K562 (cell line): ENCODE results near the gene ERLEC1. TPM values are rescaled to one million over a fixed set of nuclear protein-coding genes. Genes with fewer than 3 reads are reported as not detected.

Source experiments
- MAZ ChIP-seq, 2 experiments: fragments of 450-650 bp in 1 of 2; sonication (generic) in 1 of 2; formaldehyde crosslinking; IDR thresholded peaks in 1 of 2; conservative IDR thresholded peaks in 1 of 2; 2 replicates each; pipeline versions ENCODE4 v1.4.0 to v1.5.0; 2020; ENCODE audit warnings: mild to moderate bottlenecking in 1 of 2, missing genetic modification reagents in 1 of 2
- PHF8 ChIP-seq: fragments of 200-600 bp; sonication (generic); IDR thresholded peaks from 2 replicates; pipeline ENCODE4 v1.6.1; 2012; ENCODE audit warnings: mixed run types, mild to moderate bottlenecking, inconsistent platforms, low read length, moderate library complexity, borderline replicate concordance
- PML ChIP-seq: IDR thresholded peaks from 2 replicates; pipeline ENCODE4 v1.6.1; 2012; ENCODE audit warnings: low read length, inconsistent platforms
- RERE ChIP-seq: sonication (generic); formaldehyde crosslinking; IDR thresholded peaks from 2 replicates; pipeline ENCODE4 v1.8.0; 2023; ENCODE audit warnings: missing genetic modification reagents, mild to moderate bottlenecking, borderline replicate concordance
- RFX5 ChIP-seq: IDR thresholded peaks from 2 replicates; pipeline ENCODE4 v1.6.1; 2011; ENCODE audit warnings: low read depth, mild to moderate bottlenecking, improper control_type of control experiment, low read length
- ZBTB12 ChIP-seq: fragments of 250-450 bp; sonication (Bioruptor Pico); IDR thresholded peaks from 2 replicates; pipeline ENCODE4 v1.4.0; 2020
- ZBTB34 ChIP-seq: fragments of 250-450 bp; sonication (Bioruptor Pico); IDR thresholded peaks from 2 replicates; pipeline ENCODE4 v1.8.0; 2021; ENCODE audit warnings: mild to moderate bottlenecking, moderate library complexity
- ZFP91 ChIP-seq: sonication (generic); formaldehyde crosslinking; IDR thresholded peaks from 2 replicates; pipeline ENCODE4 v1.8.0; 2022; ENCODE audit warnings: mild to moderate bottlenecking, missing genetic modification reagents
- ZNF224 ChIP-seq: sonication (generic); formaldehyde crosslinking; IDR thresholded peaks from 2 replicates; pipeline ENCODE4 v1.8.0; 2022; ENCODE audit warnings: mild to moderate bottlenecking, missing genetic modification reagents
- ZNF274 ChIP-seq: IDR thresholded peaks from 2 replicates; pipeline ENCODE4 v1.6.1; 2011; ENCODE audit warnings: low read depth, mild to moderate bottlenecking, low read length, moderate library complexity, borderline replicate concordance
- ZNF354B ChIP-seq: fragments of 250-450 bp; sonication (Bioruptor Pico); IDR thresholded peaks from 2 replicates; pipeline ENCODE4 v1.4.0; 2020
- ZNF398 ChIP-seq: fragments of 250-450 bp; sonication (Bioruptor Pico); IDR thresholded peaks from 2 replicates; pipeline ENCODE4 v1.8.0; 2021; ENCODE audit warnings: moderate library complexity, mild to moderate bottlenecking, inconsistent platforms
- ZNF511 ChIP-seq: sonication (generic); formaldehyde crosslinking; IDR thresholded peaks from 2 replicates; pipeline ENCODE4 v1.8.0; 2022; ENCODE audit warnings: mild to moderate bottlenecking, missing genetic modification reagents
- ZZZ3 ChIP-seq: fragments of 450-650 bp; IDR thresholded peaks from 2 replicates; pipeline ENCODE4 v1.6.1; 2016; ENCODE audit warnings: antibody characterized with exemption, mild to moderate bottlenecking, moderate library complexity
- polyA plus RNA-seq, 8 experiments: library from polyadenylated mRNA; depleted of rRNA in 4 of 8; stranded (reverse) in 5 of 8; unstranded in 3 of 8; fragments of >200 nt; fragmentation: Nextera tagmentation in 2 of 8; fragmentation: Illumina TruSeq in 1 of 8; extraction: Ambion mirVana in 2 of 8; extraction: Trizol in 1 of 8; gene quantifications; 2 replicates each; pipeline versions ENCODE4 v1.2.1 to v1.2.3, GENCODE V29; 2011 to 2014; ENCODE audit warnings: inconsistent platforms in 1 of 8, missing spikeins in 1 of 8
- total RNA-seq, 7 experiments: library from RNA; depleted of rRNA in 6 of 7; stranded (reverse); fragments of >200 nt in 6 of 7; fragmentation: Illumina TruSeq in 2 of 7; extraction: Trizol in 2 of 7; gene quantifications; 2 replicates each; pipeline versions ENCODE4 v1.2.1 to v1.2.3, GENCODE V29; 2011 to 2021; ENCODE audit warnings: low replicate concordance in 1 of 7

The ERLEC1 gene
- total and polyA plus RNA-seq, 9 of the 15 experiments (the other 6 are each of a cell fraction or from before 2014, with no cell fraction given): 12.0 to 41.6 (median 30.6) TPM

- TF ChIP-seq MAZ (CRISPR knock-in tag; conservative IDR thresholded peaks at IDR 0.05 in 1 of 2, IDR thresholded peaks at IDR 0.05 in 1 of 2) (peak in 1 of 2 experiments; percentile 15; a peak in 1 of 4 replicates), ZZZ3 (no peak), ZFP91 (CRISPR knock-in tag) (no peak), ZNF354B (CRISPR knock-in tag) (no peak), ZBTB34 (CRISPR knock-in tag) (no peak), ZNF224 (CRISPR knock-in tag) (no peak), PML (no peak), RFX5 (no peak), ZNF398 (no peak), ZNF511 (no peak), PHF8 (no peak), RERE (CRISPR knock-in tag) (no peak), ZNF274 (no peak), ZBTB12 (no peak)
Measured at GRCh38 chr2:53769318-53769945, 17.4 kb upstream of the ERLEC1 start (continued).
